ENCODE measurements around the gene STARD13.

STARD13 gene

DNA sequence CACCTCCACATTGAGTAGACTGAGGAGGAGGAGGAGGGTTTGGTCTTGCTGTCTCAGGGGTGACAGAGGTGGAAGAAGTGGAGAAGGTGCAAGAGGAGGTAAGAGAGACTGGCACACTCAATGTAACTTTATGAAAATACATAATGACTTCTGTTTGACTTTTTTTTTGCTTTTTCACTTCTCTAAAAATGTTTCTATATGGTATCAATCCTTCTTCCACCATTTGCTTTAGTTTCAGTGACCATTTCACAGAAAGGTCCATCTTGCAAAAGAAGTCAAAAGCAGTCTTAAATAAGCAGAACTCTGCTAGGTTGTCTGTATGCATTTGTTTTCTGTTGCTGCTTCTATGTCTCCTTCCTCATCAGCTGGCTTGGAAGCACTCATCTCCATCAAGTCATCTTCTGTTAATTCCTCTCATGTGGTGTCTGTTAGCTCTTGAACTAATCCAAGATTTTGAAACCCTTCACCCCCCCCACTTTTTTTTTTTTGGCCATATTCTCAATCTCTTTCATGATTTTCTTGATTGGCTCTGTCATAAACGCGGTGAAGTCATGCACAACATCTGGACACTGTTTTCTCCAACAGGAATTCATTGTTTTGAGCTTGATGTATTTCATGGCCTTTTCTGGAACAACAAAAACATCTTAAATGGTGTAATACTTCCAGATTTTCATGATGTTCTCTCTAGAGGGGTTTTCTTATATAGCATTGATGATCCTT, 188.5 kb downstream of the STARD13 start:
- TF ChIP-seq, protein P1, sequence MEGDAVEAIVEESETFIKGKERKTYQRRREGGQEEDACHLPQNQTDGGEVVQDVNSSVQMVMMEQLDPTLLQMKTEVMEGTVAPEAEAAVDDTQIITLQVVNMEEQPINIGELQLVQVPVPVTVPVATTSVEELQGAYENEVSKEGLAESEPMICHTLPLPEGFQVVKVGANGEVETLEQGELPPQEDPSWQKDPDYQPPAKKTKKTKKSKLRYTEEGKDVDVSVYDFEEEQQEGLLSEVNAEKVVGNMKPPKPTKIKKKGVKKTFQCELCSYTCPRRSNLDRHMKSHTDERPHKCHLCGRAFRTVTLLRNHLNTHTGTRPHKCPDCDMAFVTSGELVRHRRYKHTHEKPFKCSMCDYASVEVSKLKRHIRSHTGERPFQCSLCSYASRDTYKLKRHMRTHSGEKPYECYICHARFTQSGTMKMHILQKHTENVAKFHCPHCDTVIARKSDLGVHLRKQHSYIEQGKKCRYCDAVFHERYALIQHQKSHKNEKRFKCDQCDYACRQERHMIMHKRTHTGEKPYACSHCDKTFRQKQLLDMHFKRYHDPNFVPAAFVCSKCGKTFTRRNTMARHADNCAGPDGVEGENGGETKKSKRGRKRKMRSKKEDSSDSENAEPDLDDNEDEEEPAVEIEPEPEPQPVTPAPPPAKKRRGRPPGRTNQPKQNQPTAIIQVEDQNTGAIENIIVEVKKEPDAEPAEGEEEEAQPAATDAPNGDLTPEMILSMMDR (IDR thresholded peaks at IDR 0.05; ENCODE audit: insufficient read depth, low read depth, low read length, missing control alignments) = no peak
- no peak overlapping the region for H3K4me3 ChIP-seq (ENCODE audit: low read length)
- no peak for DNase-seq (ENCODE audit: low read depth)

GRCh38 chr13:33092073-33092987, 193.2 kb downstream of the STARD13 start:
- no peak overlapping the region for H3K4me3 ChIP-seq (ENCODE audit: low read length)
- no peak for DNase-seq (ENCODE audit: low read depth)
- TF ChIP-seq, protein P1 (IDR thresholded peaks at IDR 0.05; ENCODE audit: insufficient read depth, low read depth, low read length, missing control alignments) = no peak

DNA sequence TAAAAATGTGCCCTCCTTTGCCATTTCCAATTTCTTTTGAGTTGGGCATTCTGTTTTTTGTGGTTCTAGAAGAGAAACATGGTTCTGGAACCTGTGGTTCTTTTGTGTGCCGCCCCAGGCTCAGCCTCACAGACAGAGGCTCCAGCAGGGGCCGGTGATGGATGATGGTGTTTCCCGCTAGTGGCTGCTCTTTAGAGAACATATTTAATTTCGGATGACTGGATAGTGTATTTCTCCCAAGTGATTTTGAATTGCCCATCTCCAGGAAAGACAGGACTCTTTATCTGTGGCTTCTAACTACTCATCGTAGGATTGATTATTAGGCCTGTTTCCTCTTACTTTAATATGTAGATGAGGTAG, 194.2 kb downstream of the STARD13 start:
- H3K4me3 ChIP-seq (ENCODE audit: low read length) = no peak overlapping the region
- TF ChIP-seq, protein P1 (IDR thresholded peaks at IDR 0.05; ENCODE audit: insufficient read depth, low read depth, low read length, missing control alignments) = no peak
- no peak for DNase-seq (ENCODE audit: low read depth)

DNA sequence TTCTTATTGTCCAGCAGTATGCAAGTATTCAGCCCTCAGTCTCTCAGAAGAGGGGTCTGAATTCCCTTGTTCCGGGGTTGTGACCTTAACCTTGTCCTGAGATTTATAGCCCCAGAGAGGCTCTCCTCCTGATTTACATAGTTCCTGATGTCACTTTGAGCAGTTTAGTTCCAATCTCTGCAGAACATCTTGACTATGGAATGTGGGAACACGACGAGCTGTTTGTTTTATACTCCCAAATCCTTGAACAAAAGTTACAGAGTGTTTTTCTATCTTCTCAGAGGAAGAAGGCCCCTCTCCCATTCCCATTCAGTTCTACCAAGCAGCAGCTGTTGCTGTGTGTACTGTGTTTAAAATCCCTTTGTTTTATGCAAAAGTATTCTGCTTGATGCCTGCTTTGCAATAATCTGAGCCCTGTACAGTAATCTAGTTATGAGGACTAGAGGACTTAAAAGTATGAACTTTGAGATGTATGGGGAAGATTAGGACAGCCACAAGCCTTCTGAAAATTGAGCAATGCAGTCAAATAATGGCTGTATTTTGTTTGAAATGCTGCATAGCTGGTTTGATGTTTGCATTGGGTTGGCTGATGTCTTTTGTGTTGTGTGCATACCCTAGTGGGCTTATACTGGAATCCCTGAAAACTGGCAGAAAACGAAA, 194.7 kb downstream of the STARD13 start:
- DNase-seq (ENCODE audit: low read depth) = no peak
- no peak overlapping the region for H3K4me3 ChIP-seq (ENCODE audit: low read length)
- TF ChIP-seq, protein P1 (IDR thresholded peaks at IDR 0.05; ENCODE audit: insufficient read depth, low read depth, low read length, missing control alignments) = no peak

- no peak for DNase-seq (ENCODE audit: low read depth)
- TF ChIP-seq, protein P1 (IDR thresholded peaks at IDR 0.05; ENCODE audit: insufficient read depth, low read depth, low read length, missing control alignments) = no peak
Observed at GRCh38 chr13:33089311-33089710, 196.2 kb downstream of the STARD13 start.

GRCh38 chr13:33087790-33088189, 197.8 kb downstream of the STARD13 start:
- DNase-seq (ENCODE audit: low read depth) = no peak
- H3K4me3 ChIP-seq (ENCODE audit: low read length) = no peak overlapping the region
- TF ChIP-seq, protein P1 (IDR thresholded peaks at IDR 0.05; ENCODE audit: insufficient read depth, low read depth, low read length, missing control alignments) = no peak

More at GRCh38 chr13:33089311-33089710, 196.2 kb downstream of the STARD13 start:
- H3K4me3 ChIP-seq (ENCODE audit: low read length) = no peak overlapping the region
